Lower leg skin (tissue), 4 donors: Measurements from ENCODE around the gene PEAR1. TPM values are rescaled to one million over a fixed set of nuclear protein-coding genes. Genes with fewer than 3 reads are reported as not detected.

Experiments
- DNase-seq, 2 donors: peaks; one replicate each; pipeline ENCODE4 v3.0.0-alpha.2; 2019; ENCODE audit warnings: low spot score in 2 of 2
- H3K4me3 ChIP-seq: fragments of 200-600 bp; sonication (generic); 2 replicates; pipeline ENCODE4 v1.5.1; 2017; ENCODE audit warnings: mild to moderate bottlenecking, low read depth; ENCODE audit not compliant: poor library complexity, severe bottlenecking
- POLR2A ChIP-seq, 2 donors: fragments of 450-650 bp; IDR thresholded peaks; one replicate each; pipeline ENCODE4 v1.6.1; 2016 to 2017; ENCODE audit warnings: antibody characterized with exemption in 2 of 2, mild to moderate bottlenecking in 1 of 2, moderate library complexity in 1 of 2
- WGBS, 2 donors: methylation state at CpG; one replicate each; pipeline ENCODE4 v1.1.5; 2018; 5-methylcytosine and 5-hydroxymethylcytosine counted together
- intact Hi-C: fragments of 100-400 bp; cut with DNase I; formaldehyde crosslinking; loops from one replicate; pipeline ENCODE4 v1.15.0; 2023; ENCODE audit warnings: low total_unique reads
- total RNA-seq, 4 donors: library from RNA; depleted of rRNA; stranded (reverse); fragments of >200 nt; gene quantifications; one replicate each; pipeline ENCODE4 v1.1.0, GENCODE V29; 2016
- TF ChIP-seq, protein P1 (sequence below), 3 donors: fragments of 450-650 bp; IDR thresholded peaks; one replicate each; pipeline ENCODE4 v1.5.1; 2016; ENCODE audit warnings: antibody characterized with exemption in 3 of 3, mild to moderate bottlenecking in 3 of 3, moderate library complexity in 2 of 3

Gene PEAR1
- total RNA-seq, 4 donors from 2014 or later = 2.1 to 10.2 (median 6.6) TPM

DNA sequence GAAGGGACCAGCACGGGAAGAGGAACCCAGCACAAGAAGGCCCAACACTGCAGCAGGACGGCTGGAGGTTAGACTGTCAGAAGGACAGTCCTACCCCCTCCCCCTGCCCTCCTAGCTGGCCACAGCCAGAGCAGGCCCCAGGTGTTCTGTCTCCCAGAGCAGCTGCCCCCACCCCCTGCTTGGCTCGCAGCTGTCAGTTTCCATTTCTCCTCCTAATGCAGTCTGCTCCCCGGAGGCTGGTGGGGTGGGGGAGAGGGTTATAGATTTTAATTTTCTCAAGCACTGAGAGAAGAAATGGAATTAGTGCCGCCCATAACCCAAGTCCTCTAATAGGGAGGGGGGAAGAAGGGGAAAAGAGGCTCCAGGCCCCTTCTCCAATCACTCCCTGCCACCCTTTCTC lies 13.0 kb upstream of the PEAR1 start:
- no peak for DNase-seq
- WGBS, 2 donors = 69 to 70% methylated on average over 5 of the region's 5 CpGs
- H3K4me3 ChIP-seq = no peak overlapping the region
- intact Hi-C loops = no loop called here
- TF ChIP-seq POLR2A (IDR thresholded peaks at IDR 0.05) = no peak
- TF ChIP-seq, protein P1, sequence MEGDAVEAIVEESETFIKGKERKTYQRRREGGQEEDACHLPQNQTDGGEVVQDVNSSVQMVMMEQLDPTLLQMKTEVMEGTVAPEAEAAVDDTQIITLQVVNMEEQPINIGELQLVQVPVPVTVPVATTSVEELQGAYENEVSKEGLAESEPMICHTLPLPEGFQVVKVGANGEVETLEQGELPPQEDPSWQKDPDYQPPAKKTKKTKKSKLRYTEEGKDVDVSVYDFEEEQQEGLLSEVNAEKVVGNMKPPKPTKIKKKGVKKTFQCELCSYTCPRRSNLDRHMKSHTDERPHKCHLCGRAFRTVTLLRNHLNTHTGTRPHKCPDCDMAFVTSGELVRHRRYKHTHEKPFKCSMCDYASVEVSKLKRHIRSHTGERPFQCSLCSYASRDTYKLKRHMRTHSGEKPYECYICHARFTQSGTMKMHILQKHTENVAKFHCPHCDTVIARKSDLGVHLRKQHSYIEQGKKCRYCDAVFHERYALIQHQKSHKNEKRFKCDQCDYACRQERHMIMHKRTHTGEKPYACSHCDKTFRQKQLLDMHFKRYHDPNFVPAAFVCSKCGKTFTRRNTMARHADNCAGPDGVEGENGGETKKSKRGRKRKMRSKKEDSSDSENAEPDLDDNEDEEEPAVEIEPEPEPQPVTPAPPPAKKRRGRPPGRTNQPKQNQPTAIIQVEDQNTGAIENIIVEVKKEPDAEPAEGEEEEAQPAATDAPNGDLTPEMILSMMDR (IDR thresholded peaks at IDR 0.05) = no peak

DNA sequence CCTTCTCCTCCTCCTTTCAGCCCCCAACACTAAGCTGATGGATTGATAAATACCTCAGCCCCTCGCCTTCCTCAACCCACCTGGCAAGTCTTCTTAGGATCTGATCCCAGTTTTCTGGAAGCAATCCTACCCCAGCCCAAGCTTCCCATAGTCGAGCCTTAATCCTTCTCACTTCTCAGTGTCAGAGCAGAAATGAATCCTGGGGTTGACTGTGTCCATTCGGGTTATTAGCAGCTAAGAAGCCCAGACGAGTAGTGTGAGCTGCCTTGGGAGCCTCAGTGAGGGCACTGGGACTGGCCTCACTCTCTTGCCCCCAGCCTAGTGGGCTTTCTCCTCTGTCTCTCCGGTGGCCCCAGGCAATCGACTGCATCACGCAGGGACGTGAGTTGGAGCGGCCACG lies 12.4 kb upstream of the PEAR1 start:
- WGBS, 2 donors = 56 to 69% methylated on average over 9 to 10 of the region's 10 CpGs
- no peak for TF ChIP-seq POLR2A (IDR thresholded peaks at IDR 0.05)
- TF ChIP-seq, protein P1 (IDR thresholded peaks at IDR 0.05) = no peak
- intact Hi-C loops = no loop called here
- no peak for DNase-seq
- H3K4me3 ChIP-seq = no peak overlapping the region

DNA sequence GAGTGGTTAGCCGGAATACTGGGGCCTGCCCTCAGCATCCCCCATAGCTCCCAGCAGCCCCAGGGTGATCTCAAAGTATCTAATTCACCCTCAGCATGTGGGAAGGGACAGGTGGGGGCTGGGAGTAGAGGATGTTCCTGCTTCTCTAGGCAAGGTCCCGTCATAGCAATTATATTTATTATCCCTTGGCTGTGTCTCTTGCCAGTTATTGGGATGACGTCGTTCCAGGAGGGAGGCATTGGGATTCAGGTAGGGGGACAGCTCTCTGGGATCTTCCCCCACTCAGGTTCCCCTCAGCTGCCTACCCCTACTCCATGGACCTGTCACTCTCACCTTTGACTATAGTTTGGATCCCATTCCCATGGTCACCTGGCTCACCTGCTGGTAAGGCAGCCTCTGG lies 11.9 kb upstream of the PEAR1 start:
- intact Hi-C loops = no loop called here

DNA sequence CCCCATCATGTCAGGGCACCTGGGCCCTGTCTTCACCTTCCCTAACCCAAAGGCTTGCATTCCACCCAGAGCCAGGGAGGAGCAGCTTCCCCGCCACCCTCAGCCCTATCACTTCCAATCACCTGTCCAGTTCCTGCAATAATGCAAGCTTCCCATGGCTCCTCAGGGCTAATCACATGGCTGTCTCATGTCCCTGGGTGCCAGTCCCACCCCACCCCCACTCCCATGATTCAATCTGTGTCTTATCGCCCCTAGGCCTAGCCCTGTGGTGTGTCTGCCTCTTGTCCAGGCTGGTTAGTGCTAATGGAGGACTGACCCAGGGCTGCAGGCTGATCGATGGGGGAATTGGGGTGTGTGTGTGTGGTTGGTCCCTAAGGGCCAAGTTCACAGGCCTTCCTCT lies 11.0 kb upstream of the PEAR1 start:
- no peak for TF ChIP-seq POLR2A (IDR thresholded peaks at IDR 0.05)
- TF ChIP-seq, protein P1 (IDR thresholded peaks at IDR 0.05) = no peak
- no peak overlapping the region for H3K4me3 ChIP-seq
- WGBS, 2 donors = 68 to 71% methylated on average over 3 of the region's 3 CpGs
- DNase-seq = no peak
- intact Hi-C loops = no loop called here

More for the DNA sequence above, 11.9 kb upstream of the PEAR1 start:
- DNase-seq = no peak
- WGBS, 2 donors = 37 to 41% methylated on average over 4 of the region's 4 CpGs
- no peak for TF ChIP-seq POLR2A (IDR thresholded peaks at IDR 0.05)
- TF ChIP-seq, protein P1 (IDR thresholded peaks at IDR 0.05) = no peak
- H3K4me3 ChIP-seq = no peak overlapping the region

DNA sequence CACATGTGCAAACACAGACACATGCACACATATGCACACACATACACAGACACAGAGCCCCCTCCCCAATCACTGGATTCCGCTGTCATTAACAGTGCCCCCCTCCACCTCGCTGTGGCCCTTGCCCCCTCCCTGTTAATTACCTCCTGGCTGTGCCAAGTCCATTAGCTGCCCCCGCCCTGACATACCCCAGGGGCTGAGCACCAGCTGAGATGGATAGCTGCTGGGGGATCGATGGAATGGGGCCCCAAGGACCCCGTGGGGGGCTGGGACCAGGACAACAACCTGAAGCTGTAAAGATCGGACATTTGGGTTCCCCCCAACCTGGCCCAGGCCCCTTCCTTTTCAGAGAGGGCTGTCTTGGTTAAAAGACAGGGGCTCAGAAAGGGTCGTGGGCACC lies 9.6 kb upstream of the PEAR1 start:
- 65 to 76% methylated on average over 7 of the region's 7 CpGs for WGBS, 2 donors
- H3K4me3 ChIP-seq = no peak overlapping the region
- no peak for DNase-seq
- intact Hi-C loops = no loop called here
- TF ChIP-seq, protein P1 (IDR thresholded peaks at IDR 0.05) = no peak
- no peak for TF ChIP-seq POLR2A (IDR thresholded peaks at IDR 0.05)

DNA sequence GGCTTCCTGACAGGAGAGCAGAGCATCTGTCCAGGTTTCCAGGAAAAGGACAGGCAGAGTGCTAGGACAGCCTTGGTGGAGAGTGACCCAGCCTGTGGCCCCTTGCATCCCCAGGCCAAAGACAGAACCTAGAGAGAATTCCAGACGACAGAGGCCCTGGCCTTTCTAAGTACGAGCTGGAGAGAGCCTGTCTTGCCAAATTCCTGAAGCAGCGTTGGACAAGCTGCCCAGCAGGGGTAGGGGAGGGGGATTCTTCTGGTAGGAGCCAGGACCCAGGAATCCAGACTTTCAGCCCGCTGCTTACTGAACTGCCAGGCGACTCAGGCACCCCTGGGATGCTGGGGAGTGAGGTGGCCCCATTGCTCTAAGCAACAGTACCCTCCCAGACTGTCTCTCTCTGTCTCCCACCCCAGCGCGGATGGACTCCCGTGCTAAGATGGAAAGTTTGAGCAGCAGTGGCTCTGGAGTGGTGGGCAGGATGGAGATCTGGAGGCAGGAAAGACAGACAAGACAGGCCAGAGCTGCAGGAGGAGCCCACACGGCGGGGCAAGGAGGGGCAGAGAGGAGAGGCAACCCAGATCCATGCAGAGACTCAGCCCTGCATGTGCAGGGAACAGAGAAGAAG lies 8.8 kb upstream of the PEAR1 start:
- no peak for DNase-seq
- intact Hi-C loops = no loop called here
- 62 to 70% methylated on average over 10 of the region's 10 CpGs for WGBS, 2 donors
- H3K4me3 ChIP-seq = no peak overlapping the region
- TF ChIP-seq, protein P1 (IDR thresholded peaks at IDR 0.05) = no peak
- no peak for TF ChIP-seq POLR2A (IDR thresholded peaks at IDR 0.05)
